Left kidney (tissue), 2 donors: ENCODE results near the gene TMEM225B. TPM values are rescaled to one million over a fixed set of nuclear protein-coding genes. Genes with fewer than 3 reads are reported as not detected.
"Not testable (repeated sequence)": the region's sequence is repeated elsewhere in the genome, so short reads cannot be mapped to it uniquely, and the experiment has no call there.

Experiments used
- DNase-seq: peaks from one replicate; pipeline ENCODE4 v3.0.0-alpha.2; 2013
- polyA plus RNA-seq: library from polyadenylated mRNA; unstranded; fragments of 120-200 nt; gene quantifications from one replicate; pipeline ENCODE4 v1.2.1, GENCODE V29; 2013; ENCODE audit not compliant: insufficient read length

The TMEM225B gene
- polyA plus RNA-seq, 1 donor = 2.3 TPM

DNA sequence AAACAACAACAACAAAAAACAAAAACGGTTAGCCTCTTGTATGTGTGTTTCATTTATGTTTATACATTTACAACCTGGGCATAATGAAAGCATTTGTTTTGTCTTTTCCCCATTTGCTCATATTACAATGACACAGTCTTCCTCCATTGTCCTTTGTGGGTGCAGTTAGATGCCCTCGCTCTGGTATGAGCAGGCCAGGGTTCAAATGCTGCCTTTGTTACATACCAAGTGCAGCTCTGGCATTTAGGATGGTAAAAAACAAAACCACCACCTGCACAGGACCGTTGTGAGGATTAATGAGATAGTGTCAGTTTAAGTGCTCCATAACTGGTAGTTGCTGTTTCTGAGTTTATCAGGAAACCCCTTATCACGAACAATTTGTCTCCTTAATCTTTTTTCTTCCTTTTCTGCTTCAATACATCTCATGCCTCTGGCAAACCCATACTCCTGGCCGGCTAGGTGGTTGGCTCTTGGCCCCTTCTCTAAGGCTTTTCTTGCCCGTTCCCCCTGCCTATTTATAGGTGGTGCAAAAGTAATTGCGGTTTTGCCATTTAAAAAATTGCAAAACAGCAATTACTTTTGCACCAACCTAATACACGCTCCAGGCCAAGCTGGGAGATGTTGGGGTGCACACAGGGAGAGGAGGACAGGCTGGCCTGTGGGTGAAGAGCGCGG is 18.6 kb upstream of the TMEM225B start:
- DNase-seq = no peak

DNA sequence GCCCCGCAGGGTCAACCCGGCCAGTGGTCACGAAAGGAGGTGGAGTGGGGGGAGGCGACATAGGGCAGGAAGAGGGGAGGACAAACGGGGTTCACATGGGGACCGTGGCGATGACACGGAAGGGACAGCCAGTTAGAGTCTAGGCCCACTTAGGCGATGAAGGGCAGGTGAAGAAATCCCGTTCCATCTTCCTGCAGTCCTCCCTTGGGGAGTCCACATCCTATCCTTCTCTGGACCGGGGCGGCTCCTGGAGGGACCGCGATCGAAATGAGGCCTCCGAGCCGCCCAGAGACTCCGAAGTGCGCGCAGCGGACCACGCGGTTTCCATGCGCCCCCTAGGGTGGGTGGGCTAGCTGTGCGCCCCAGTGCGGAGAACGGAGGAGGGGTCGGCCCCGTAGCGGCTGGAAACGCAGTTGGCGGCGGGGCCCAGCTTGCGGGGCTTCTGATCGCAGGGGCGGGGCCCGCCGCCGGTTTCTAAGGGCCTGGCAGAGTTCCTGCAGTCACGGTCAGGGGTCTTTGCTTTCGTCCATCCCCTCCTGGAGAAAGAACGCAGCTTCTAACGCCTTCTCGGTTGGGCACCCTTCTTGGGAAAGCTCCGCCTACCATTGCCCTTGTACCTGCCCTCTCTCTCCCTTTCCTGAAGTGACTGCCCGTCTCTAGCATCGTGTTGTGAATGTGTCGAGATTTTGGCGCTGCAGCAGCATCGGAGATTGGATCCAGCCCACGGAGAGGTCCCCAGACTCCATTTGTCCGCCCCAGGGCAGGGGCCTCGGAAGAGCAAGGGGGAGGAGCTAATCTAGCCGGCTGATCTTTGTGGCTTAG is 17.9 kb upstream of the TMEM225B start:
- DNase-seq = peak; percentile 68

DNA sequence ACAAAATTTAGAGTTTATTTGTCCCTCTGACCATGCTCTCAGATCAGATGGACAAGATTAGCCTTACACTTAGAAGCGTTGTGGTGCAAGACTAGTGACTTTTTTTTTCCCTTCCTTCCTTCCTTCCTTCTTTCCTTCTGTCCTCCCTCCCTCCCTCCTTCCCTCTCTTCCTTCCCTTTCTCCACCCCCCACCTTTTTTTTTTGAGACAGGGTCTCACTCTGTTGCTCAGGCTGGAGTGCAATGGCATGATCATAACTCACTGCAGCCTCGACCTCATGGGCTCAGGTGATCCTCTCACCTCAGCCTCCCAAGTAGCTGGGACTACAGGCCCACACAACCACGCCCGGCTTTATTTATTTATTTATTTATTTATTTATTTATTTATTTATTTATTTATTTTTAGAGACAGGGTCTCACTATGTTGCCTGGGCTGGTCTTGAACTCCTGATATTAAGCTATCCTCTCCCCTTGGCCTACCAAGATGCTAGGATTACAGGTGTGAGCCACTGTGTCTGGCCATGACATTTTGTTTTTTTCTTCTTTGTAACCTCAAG is 17.2 kb upstream of the TMEM225B start:
- not testable (repeated sequence) for DNase-seq

- DNase-seq = no peak
Observed at GRCh38 chr7:99588868-99589267, 9.2 kb upstream of the TMEM225B start.

GRCh38 chr7:99594948-99595745 is 2.9 kb upstream of the TMEM225B start:
- no peak for DNase-seq

- DNase-seq = no peak
Observed at GRCh38 chr7:99596408-99596955, 1.6 kb upstream of the TMEM225B start.

- no peak for DNase-seq
Observed at GRCh38 chr7:99599836-99600235, 1.8 kb downstream of the TMEM225B start.

DNA sequence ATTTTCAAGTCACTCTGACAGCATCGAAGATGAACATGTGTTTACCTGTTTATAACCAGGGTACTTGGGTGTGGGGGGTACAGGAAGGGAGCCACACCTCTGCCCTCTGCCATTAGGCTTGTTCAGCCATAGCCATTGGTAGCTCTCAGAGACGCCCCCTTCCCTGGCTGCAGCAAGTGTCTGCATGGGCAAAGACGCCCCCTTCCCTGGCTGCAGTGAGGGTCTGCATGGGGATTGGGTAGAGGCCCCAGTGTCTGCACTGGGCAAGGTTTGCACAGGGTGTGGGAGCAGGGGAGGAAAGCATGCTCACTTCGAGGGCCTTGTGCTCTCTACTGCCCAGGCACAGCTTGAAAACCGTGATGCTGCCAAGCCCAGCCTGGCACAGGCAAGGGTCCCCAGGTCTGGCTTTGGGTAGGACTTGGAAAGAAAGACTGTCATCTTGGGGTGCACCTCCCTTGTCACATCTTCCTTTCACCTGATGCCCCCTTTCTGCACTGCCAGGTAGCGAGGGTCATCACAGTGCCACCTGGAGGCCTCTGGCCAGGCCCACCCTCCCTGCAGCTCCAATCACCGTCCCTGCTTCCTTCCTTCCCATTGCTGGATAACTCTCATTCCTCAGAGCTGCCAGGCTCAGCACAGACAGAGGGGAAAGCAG is 3.7 kb downstream of the TMEM225B start:
- DNase-seq = no peak

GRCh38 chr7:99605527-99605926 is 7.5 kb downstream of the TMEM225B start:
- DNase-seq = no peak

DNA sequence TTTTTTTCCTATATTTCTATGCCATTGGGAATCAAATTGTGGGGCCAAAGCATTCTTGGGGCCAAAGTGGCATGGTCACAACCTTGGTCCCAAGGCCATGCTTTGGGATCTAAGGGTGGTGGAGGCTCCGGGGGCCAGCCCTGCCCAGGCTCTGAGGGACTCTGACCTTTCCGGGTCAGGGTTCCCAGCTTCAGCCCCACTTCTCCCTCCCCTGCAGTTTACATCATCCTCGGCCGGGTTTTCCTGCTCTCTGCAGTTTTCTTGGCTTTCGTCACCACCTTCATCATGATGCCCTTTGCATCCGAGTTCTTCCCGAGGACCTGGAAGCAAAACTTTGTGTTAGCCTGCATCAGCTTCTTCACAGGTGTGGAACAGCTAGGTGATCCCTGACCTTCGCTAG is 8.5 kb downstream of the TMEM225B start:
- no peak for DNase-seq

GRCh38 chr7:99607548-99607947 is 9.5 kb downstream of the TMEM225B start:
- no peak for DNase-seq

DNA sequence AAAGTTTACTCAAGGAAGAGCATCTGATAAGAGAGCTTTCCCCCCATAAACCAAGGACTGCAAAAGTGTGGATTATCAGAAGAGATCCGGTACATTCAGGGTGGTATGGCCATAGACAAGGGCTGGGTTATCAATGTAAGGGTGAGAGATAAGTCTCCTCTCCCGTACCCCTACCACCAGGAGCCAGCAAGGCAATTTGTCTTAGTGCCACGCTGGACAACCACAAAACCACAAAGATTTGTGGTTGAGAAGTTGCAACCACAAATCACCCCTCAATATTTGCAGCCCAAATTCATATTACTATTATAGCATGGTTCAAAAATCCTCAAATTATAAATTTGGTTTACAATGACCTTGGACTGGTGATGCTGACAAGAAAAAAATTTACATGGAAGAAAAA is 16.4 kb downstream of the TMEM225B start:
- DNase-seq = no peak

DNA sequence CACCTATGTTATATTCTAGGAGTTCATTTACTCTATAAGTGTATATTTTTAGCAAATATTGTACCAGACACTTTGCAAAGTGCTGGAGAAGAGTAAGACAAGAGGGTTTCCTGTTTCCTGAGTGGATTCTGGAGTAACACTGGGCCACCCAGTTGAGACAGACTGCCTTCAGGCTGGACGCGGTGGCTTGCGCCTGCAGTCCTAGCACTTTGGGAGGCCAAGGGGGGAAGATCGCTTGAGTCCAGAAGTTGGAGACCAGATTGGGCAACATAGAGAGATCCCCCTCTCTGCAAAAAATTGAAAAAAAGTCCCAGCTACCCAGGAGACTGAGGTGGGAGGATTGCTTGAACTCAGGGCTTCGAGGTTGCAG is 17.9 kb downstream of the TMEM225B start:
- no peak for DNase-seq

DNA sequence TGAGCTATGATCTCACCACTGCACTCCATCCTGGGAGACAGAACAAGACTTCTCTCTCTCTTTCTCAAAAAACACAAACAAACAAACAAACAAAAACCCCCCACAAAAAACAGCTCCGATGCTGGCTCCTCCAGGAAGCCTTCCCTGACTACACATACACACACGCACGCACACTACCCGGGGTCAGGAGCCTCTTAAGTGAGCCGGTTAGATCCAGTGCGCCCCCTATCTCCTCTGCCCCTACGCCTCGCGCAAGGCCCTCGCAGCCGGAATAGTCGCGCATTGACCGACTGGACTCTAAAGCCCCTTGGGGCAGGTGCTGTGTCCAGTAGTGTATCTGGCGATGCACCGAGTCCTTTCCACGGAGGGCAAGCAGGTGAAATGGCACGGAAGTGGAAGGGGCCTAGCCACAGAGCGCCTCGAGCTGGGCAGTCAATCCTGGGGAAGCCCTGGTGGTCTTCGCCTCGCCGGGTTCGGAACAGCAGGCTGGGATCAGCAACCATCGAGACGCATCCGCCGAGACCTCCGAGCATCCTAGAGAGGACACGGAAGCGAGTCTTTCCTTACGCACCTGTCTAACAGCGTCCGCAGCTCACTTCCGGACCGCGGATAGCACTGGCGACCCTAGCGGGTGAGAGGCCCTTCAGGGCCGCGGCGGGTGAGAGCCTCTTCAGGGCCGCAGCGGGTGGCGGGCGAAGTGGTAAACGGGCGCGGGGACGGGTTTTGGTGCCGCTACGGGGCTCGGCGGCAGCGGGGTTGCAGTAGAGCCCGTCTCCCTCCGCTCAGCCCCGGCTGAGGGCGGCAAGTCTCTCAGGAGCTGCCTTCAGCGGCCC is 18.5 kb downstream of the TMEM225B start, which contains the start of gene ZSCAN25:
Gene ZSCAN25, plus strand, starts transcription at position 588 of the 833 bp plus-strand sequence. CDS start 2,661 bp downstream, outside the sequence.
- DNase-seq = peak; percentile 94

GRCh38 chr7:99617192-99617781 is 19.2 kb downstream of the TMEM225B start:
- DNase-seq = no peak

- no peak for DNase-seq
Observed at GRCh38 chr7:99618726-99619125, 20.7 kb downstream of the TMEM225B start.

GRCh38 chr7:99619571-99620130 is 21.6 kb downstream of the TMEM225B start:
- DNase-seq = no peak

DNA sequence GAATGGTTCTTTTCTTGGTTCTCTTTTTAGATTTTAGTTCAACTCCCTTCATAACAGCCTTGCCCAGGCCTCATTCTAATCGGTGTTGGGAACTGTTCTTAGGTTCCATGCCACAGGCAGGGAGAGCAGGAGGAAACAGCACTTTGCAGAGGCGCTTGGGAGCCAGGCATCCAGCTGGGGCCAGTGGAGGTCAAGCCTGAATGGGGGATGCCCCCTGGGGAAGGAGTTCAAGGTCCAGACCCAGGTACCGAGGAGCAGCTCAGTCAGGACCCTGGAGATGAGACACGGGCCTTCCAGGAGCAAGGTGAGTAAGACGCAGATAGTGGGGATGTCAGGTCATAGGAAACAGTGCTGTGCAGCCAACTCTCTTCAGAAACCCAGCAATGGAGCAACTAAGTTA is 23.2 kb downstream of the TMEM225B start:
- no peak for DNase-seq

GRCh38 chr7:99622596-99622995 is 24.5 kb downstream of the TMEM225B start:
- no peak for DNase-seq
